Epithelial cell of proximal tubule (primary cell): Measurements from ENCODE around the gene GAREM2. TPM values are rescaled to one million over a fixed set of nuclear protein-coding genes. Genes with fewer than 3 reads are reported as not detected.

Experiments used
- DNase-seq: peaks from one replicate; pipeline ENCODE4 v3.0.0-alpha.2; 2011; ENCODE audit warnings: low read depth
- H3K4me3 ChIP-seq: 2 replicates; pipeline ENCODE4 v1.5.1; 2011; ENCODE audit warnings: low read depth, mild to moderate bottlenecking, low read length
- CTCF ChIP-seq: conservative IDR thresholded peaks from 2 replicates; pipeline ENCODE4 v1.5.1; 2012; ENCODE audit warnings: low read depth, mild to moderate bottlenecking, low read length
- total RNA-seq: library from RNA; depleted of rRNA; stranded (reverse); fragments of >200 nt; gene quantifications from 2 replicates; pipeline ENCODE4 v1.2.3, GENCODE V29; 2015

GAREM2 gene
- total RNA-seq, 1 donor from 2014 or later: 1.9 TPM

GRCh38 chr2:26174691-26175465 is 2.0 kb downstream of the GAREM2 start:
- H3K4me3 ChIP-seq: no peak overlapping the region
- DNase-seq: no peak
- no peak for TF ChIP-seq CTCF

GRCh38 chr2:26175466-26176278 is 2.8 kb downstream of the GAREM2 start:
- TF ChIP-seq CTCF: no peak
- H3K4me3 ChIP-seq: no peak overlapping the region
- DNase-seq: no peak

GRCh38 chr2:26176279-26176615 is 3.4 kb downstream of the GAREM2 start:
- no peak overlapping the region for H3K4me3 ChIP-seq
- TF ChIP-seq CTCF: no peak
- no peak for DNase-seq

- no peak for TF ChIP-seq CTCF
- no peak for DNase-seq
- no peak overlapping the region for H3K4me3 ChIP-seq
Observed at GRCh38 chr2:26177122-26177521, 4.2 kb downstream of the GAREM2 start.

- DNase-seq: no peak
- H3K4me3 ChIP-seq: no peak overlapping the region
- TF ChIP-seq CTCF: no peak
Observed at GRCh38 chr2:26178246-26178645, 5.4 kb downstream of the GAREM2 start.

- DNase-seq: no peak
- peak overlapping the region; percentile 43 for H3K4me3 ChIP-seq
- TF ChIP-seq CTCF: no peak
Observed at GRCh38 chr2:26178746-26179436, 6.0 kb downstream of the GAREM2 start.
